Measurements from ENCODE around the gene NFE2L2. TPM values are rescaled to one million over a fixed set of nuclear protein-coding genes. Genes with fewer than 3 reads are reported as not detected.

The NFE2L2 gene
- total and polyA plus RNA-seq, 2 donors (not counting 1 experiment from before 2014, with no cell fraction given), result 16.8 to 93.6 TPM

- H3K9me3 ChIP-seq (ENCODE audit: control extremely low read depth in 1 of 3, control insufficient read depth in 2 of 3, insufficient read depth in 1 of 3, low read length in 2 of 3), result no peaks in the 10 kb centered on the region
- no peak overlapping the region for H3K27ac Mint-ChIP-seq
- no peak overlapping the region for H2AFZ ChIP-seq (ENCODE audit: insufficient read depth, low read depth, low read length, poor library complexity, severe bottlenecking)
- ATAC-seq (ENCODE audit: low read depth), result peak; percentile 45
- DNase-seq, result peak; percentile 66
- no peak overlapping the region for H3K4me3 Mint-ChIP-seq
- ChIA-PET CTCF (interaction anchor here (0.7 to 6.3 kb wide), 21 partner anchors 9 to 149 kb away, joined by 3 to 162 read pairs (median 4); partner anchors contain the start of gene NFE2L2), POLR2A (interaction anchor here (1.2 kb wide), 1 partner anchor 131 kb away, joined by 3 read pairs; no protein-coding TSS in a partner anchor)
- H3K27me3 Mint-ChIP-seq, result no peaks in the 10 kb centered on the region
- no peaks in the 10 kb centered on the region for H3K36me3 ChIP-seq (replicated peaks in 1 of 2; ENCODE audit: control extremely low read depth in 1 of 2, control insufficient read depth in 1 of 2, extremely low read depth in 1 of 2, insufficient read depth in 2 of 2, low read length in 1 of 2)
- no peaks in the 10 kb centered on the region for H3K79me2 ChIP-seq (ENCODE audit: control insufficient read depth, insufficient read depth, low read length)
- no CpG with 5 or more reads among the region's 3 CpGs for WGBS (ENCODE audit: insufficient coverage)
- no peak overlapping the region for H3K27ac ChIP-seq (ENCODE audit: low read length in 2 of 2)
- H3K4me1 Mint-ChIP-seq, result peaks cover 4% of the 10 kb centered on the region
- H3K4me2 ChIP-seq (replicated peaks; ENCODE audit: low read depth, low read length, poor library complexity, severe bottlenecking), result no peak overlapping the region
- H3K4me3 ChIP-seq (ENCODE audit: control extremely low read depth in 1 of 5, extremely low read depth in 1 of 5, insufficient read depth in 1 of 5, low read depth in 2 of 5, low read length in 4 of 5), result no peak overlapping the region
- H4K20me1 ChIP-seq (ENCODE audit: control insufficient read depth, insufficient read depth, low read length, poor library complexity, severe bottlenecking), result no peaks in the 10 kb centered on the region
- intact Hi-C loops (cut with micrococcal nuclease), result loop anchor here (1.0 to 5.0 kb wide), 3 partner anchors 33 to 132 kb away; no protein-coding TSS in a partner anchor
- H3K4me1 ChIP-seq (ENCODE audit: control insufficient read depth in 2 of 2, insufficient read depth in 2 of 2, low read length in 2 of 2), result peaks cover 0 to 2% of the 10 kb centered on the region in 2 donors
- TF ChIP-seq CTCF (IDR thresholded peaks at IDR 0.05) (peak; percentile 69), EZH2 (IDR thresholded peaks at IDR 0.05; ENCODE audit: borderline replicate concordance, insufficient read depth, low read depth, low read length, poor library complexity, severe bottlenecking) (no peak)
- H3K9me3 Mint-ChIP-seq (ENCODE audit: insufficient read depth), result no peaks in the 10 kb centered on the region
- no peaks in the 10 kb centered on the region for H3K27me3 ChIP-seq (replicated peaks in 1 of 4; ENCODE audit: control extremely low read depth in 1 of 4, control insufficient read depth in 3 of 4, insufficient read depth in 4 of 4, low read length in 3 of 4)
- H3K9ac ChIP-seq (ENCODE audit: low read length), result no peak overlapping the region
These were observed 31.5 kb upstream of the NFE2L2 start for GRCh38 chr2:177296040-177296439.

GRCh38 chr2:177295484-177295883 lies 31.0 kb upstream of the NFE2L2 start:
- H3K4me1 ChIP-seq (ENCODE audit: control insufficient read depth in 2 of 2, insufficient read depth in 2 of 2, low read length in 2 of 2), result peaks cover 2 to 6% of the 10 kb centered on the region in 2 donors
- no peaks in the 10 kb centered on the region for H4K20me1 ChIP-seq (ENCODE audit: control insufficient read depth, insufficient read depth, low read length, poor library complexity, severe bottlenecking)
- Mint-ChIP-seq H3K9me3 (ENCODE audit: insufficient read depth) (no peaks in the 10 kb centered on the region), H3K4me1 (peaks cover 5% of the 10 kb centered on the region), H3K4me3 (no peak overlapping the region), H3K27ac (no peak overlapping the region), H3K27me3 (no peaks in the 10 kb centered on the region)
- POLR2A ChIA-PET, result interaction anchor here (1.2 kb wide), 1 partner anchor 131 kb away, joined by 3 read pairs; no protein-coding TSS in a partner anchor
- no peak overlapping the region for H3K4me3 ChIP-seq (ENCODE audit: control extremely low read depth in 1 of 5, extremely low read depth in 1 of 5, insufficient read depth in 1 of 5, low read depth in 2 of 5, low read length in 4 of 5)
- ATAC-seq (ENCODE audit: low read depth), result no peak
- DNase-seq, result no peak
- no peaks in the 10 kb centered on the region for H3K27me3 ChIP-seq (replicated peaks in 1 of 4; ENCODE audit: control extremely low read depth in 1 of 4, control insufficient read depth in 3 of 4, insufficient read depth in 4 of 4, low read length in 3 of 4)
- no peak overlapping the region for H3K9ac ChIP-seq (ENCODE audit: low read length)
- H3K9me3 ChIP-seq (ENCODE audit: control extremely low read depth in 1 of 3, control insufficient read depth in 2 of 3, insufficient read depth in 1 of 3, low read length in 2 of 3), result no peaks in the 10 kb centered on the region
- WGBS (ENCODE audit: insufficient coverage), result no CpG with 5 or more reads among the region's 3 CpGs
- H3K79me2 ChIP-seq (ENCODE audit: control insufficient read depth, insufficient read depth, low read length), result no peaks in the 10 kb centered on the region
- no peak overlapping the region for H2AFZ ChIP-seq (ENCODE audit: insufficient read depth, low read depth, low read length, poor library complexity, severe bottlenecking)
- H3K36me3 ChIP-seq (replicated peaks in 1 of 2; ENCODE audit: control extremely low read depth in 1 of 2, control insufficient read depth in 1 of 2, extremely low read depth in 1 of 2, insufficient read depth in 2 of 2, low read length in 1 of 2), result no peaks in the 10 kb centered on the region
- no peak overlapping the region for H3K4me2 ChIP-seq (replicated peaks; ENCODE audit: low read depth, low read length, poor library complexity, severe bottlenecking)
- no peak overlapping the region for H3K27ac ChIP-seq (ENCODE audit: low read length in 2 of 2)
- TF ChIP-seq CTCF (IDR thresholded peaks at IDR 0.05) (no peak), EZH2 (IDR thresholded peaks at IDR 0.05; ENCODE audit: borderline replicate concordance, insufficient read depth, low read depth, low read length, poor library complexity, severe bottlenecking) (no peak)
- CTCF ChIA-PET, result interaction anchor here (0.8 to 6.3 kb wide), 18 partner anchors 9 to 149 kb away, joined by 3 to 162 read pairs (median 4); partner anchors contain the start of gene NFE2L2
- intact Hi-C loops (cut with micrococcal nuclease), result loop anchor here (5.0 kb wide), 1 partner anchor 37 kb away; no protein-coding TSS in a partner anchor
